WTC11 (cell line): ENCODE results near the gene INHBB. TPM values are rescaled to one million over a fixed set of nuclear protein-coding genes. Genes with fewer than 3 reads are reported as not detected.

Experiments
- ATAC-seq: fragments of 200-7000 bp; cut with Tn5 transposase; 2 replicates; pipeline ENCODE4 v1.10.0; 2021; ENCODE audit warnings: mild to moderate bottlenecking, moderate library complexity
- CTCF ChIA-PET: fragments of 300-600 bp; sonication (Branson Sonifier 250); formaldehyde crosslinking; loops from one replicate; lab custom pipeline; 2021; ENCODE audit warnings: antibody characterized with exemption; lab: Charles Lee
- POLR2A ChIA-PET: fragments of 350-600 bp; sonication (Branson Sonifier 250); formaldehyde crosslinking; loops from one replicate; lab custom pipeline; 2021; ENCODE audit warnings: antibody characterized with exemption; lab: Charles Lee
- DNase-seq: peaks from one replicate; pipeline ENCODE4 v3.0.0; 2021; ENCODE audit warnings: low spot score
- H3K27ac Mint-ChIP-seq: 2 replicates; pipeline ENCODE4 v1.8.0; 2021; ENCODE audit warnings: mixed read lengths
- H3K27me3 Mint-ChIP-seq: 2 replicates; pipeline ENCODE4 v1.8.0; 2021; ENCODE audit warnings: low read depth, mild to moderate bottlenecking, moderate library complexity, mixed read lengths
- H3K36me3 Mint-ChIP-seq: 2 replicates; pipeline ENCODE4 v1.8.0; 2021; ENCODE audit warnings: mixed read lengths
- H3K4me1 Mint-ChIP-seq: 2 replicates; pipeline ENCODE4 v1.8.0; 2022; ENCODE audit warnings: mixed read lengths
- H3K4me3 Mint-ChIP-seq: 2 replicates; pipeline ENCODE4 v1.8.0; 2021; ENCODE audit warnings: mild to moderate bottlenecking, moderate library complexity, mixed read lengths
- H3K9me3 Mint-ChIP-seq: 2 replicates; pipeline ENCODE4 v1.8.0; 2021; ENCODE audit warnings: mixed read lengths
- AFF4 ChIP-seq: sonication (generic); formaldehyde crosslinking; IDR thresholded peaks from 2 replicates; pipeline ENCODE4 v1.8.1; 2023; ENCODE audit warnings: mild to moderate bottlenecking, missing genetic modification reagents, borderline replicate concordance
- CBFB ChIP-seq: sonication (generic); formaldehyde crosslinking; IDR thresholded peaks from 2 replicates; pipeline ENCODE4 v1.8.1; 2022; ENCODE audit warnings: mild to moderate bottlenecking, low read depth, missing genetic modification reagents
- CREM ChIP-seq: sonication (generic); formaldehyde crosslinking; IDR thresholded peaks from 2 replicates; pipeline ENCODE4 v1.8.1; 2022; ENCODE audit warnings: mild to moderate bottlenecking, missing genetic modification reagents, moderate library complexity
- CTCF ChIP-seq: fragments of 200-600 bp; IDR thresholded peaks from 2 replicates; pipeline ENCODE4 v1.8.0; 2022; ENCODE audit warnings: antibody characterized with exemption
- ESRRA ChIP-seq: sonication (generic); formaldehyde crosslinking; IDR thresholded peaks from 2 replicates; pipeline ENCODE4 v1.8.1; 2022; ENCODE audit warnings: mild to moderate bottlenecking, missing genetic modification reagents, borderline replicate concordance
- HMGXB4 ChIP-seq: sonication (generic); formaldehyde crosslinking; IDR thresholded peaks from 2 replicates; pipeline ENCODE4 v1.8.1; 2023; ENCODE audit warnings: mild to moderate bottlenecking, moderate library complexity, missing genetic modification reagents
- JAZF1 ChIP-seq: fragments of 250-450 bp; sonication (Bioruptor Pico); IDR thresholded peaks from 2 replicates; pipeline ENCODE4 v1.9.0; 2021; ENCODE audit warnings: moderate library complexity, mild to moderate bottlenecking, inconsistent platforms
- KAT7 ChIP-seq: sonication (generic); formaldehyde crosslinking; IDR thresholded peaks from 2 replicates; pipeline ENCODE4 v1.8.1; 2023; ENCODE audit warnings: missing genetic modification reagents, mild to moderate bottlenecking, borderline replicate concordance
- MLX ChIP-seq: sonication (generic); formaldehyde crosslinking; IDR thresholded peaks from 2 replicates; pipeline ENCODE4 v1.8.1; 2023; ENCODE audit warnings: mild to moderate bottlenecking, missing genetic modification reagents, moderate library complexity
- ZNF317 ChIP-seq: sonication (generic); formaldehyde crosslinking; IDR thresholded peaks from 2 replicates; pipeline ENCODE4 v1.8.1; 2023; ENCODE audit warnings: low read depth, mild to moderate bottlenecking, moderate library complexity, missing genetic modification reagents, borderline replicate concordance
- ZNF423 ChIP-seq: fragments of 250-450 bp; sonication (Bioruptor Pico); IDR thresholded peaks from 2 replicates; pipeline ENCODE4 v2.1.2; 2022; ENCODE audit warnings: mild to moderate bottlenecking, moderate library complexity
- total RNA-seq: library from RNA; stranded (reverse); gene quantifications from 3 replicates; pipeline ENCODE4 v1.2.3, GENCODE V29; 2021

Gene INHBB
- total RNA-seq, 1 experiment from 2014 or later, result 0.26 TPM

- TF ChIP-seq HMGXB4, result peak; percentile 89; the same call in 1 of the 2 replicates
- TF ChIP-seq CREM (CRISPR knock-in tag), result no peak
These were observed 2.4 kb upstream of the INHBB start (continued) for GRCh38 chr2:120343433-120344105.

GRCh38 chr2:120344214-120344975 lies 1.5 kb upstream of the INHBB start:
- H3K4me3 Mint-ChIP-seq, result peak overlapping the region; percentile 25; the same call in 1 of the 2 replicates
- ChIA-PET CTCF (interaction anchor here (0.6 to 4.2 kb wide), 18 partner anchors 8 to 334 kb away, joined by 3 to 66 read pairs (median 7); no protein-coding TSS in a partner anchor), POLR2A (interaction anchor here (1.0 kb wide), 1 partner anchor 91 kb away, joined by 3 read pairs; no protein-coding TSS in a partner anchor)
- peak; percentile 42 for DNase-seq
- peaks cover 33% of the 10 kb centered on the region for H3K4me1 Mint-ChIP-seq
- no peak for ATAC-seq
- TF ChIP-seq JAZF1 (CRISPR knock-in tag) (no peak), ZNF423 (CRISPR knock-in tag) (0 out of 2 replicates have a peak, but pooled peaks have one; percentile 15), ESRRA (CRISPR knock-in tag) (no peak), CTCF (no peak), ZNF317 (no peak)
- H3K9me3 Mint-ChIP-seq, result no peaks in the 10 kb centered on the region
- no peak overlapping the region for H3K27ac Mint-ChIP-seq
- H3K36me3 Mint-ChIP-seq, result no peaks in the 10 kb centered on the region
- H3K27me3 Mint-ChIP-seq, result peaks cover 83% of the 10 kb centered on the region

GRCh38 chr2:120344976-120345581 lies 857 bp upstream of the INHBB start:
- no peak for TF ChIP-seq KAT7
- no peak for TF ChIP-seq AFF4 (CRISPR knock-in tag)
- no peak for TF ChIP-seq MLX (CRISPR knock-in tag)
- no peak for TF ChIP-seq CBFB (CRISPR knock-in tag)
- DNase-seq, result no peak
- ChIA-PET POLR2A (no interaction called here), CTCF (interaction anchor here (0.7 to 4.2 kb wide), 8 partner anchors 25 to 333 kb away, joined by 3 to 66 read pairs (median 7); no protein-coding TSS in a partner anchor)
- Mint-ChIP-seq H3K9me3 (no peaks in the 10 kb centered on the region), H3K27ac (no peak overlapping the region), H3K27me3 (peaks cover 86% of the 10 kb centered on the region), H3K4me3 (peak overlapping the region; percentile 25; the same call in 1 of the 2 replicates), H3K36me3 (no peaks in the 10 kb centered on the region), H3K4me1 (peaks cover 35% of the 10 kb centered on the region)
- ATAC-seq, result no peak
